GM23248 (cell line): ENCODE results near the gene RNU1-2. TPM values are rescaled to one million over a fixed set of nuclear protein-coding genes. Genes with fewer than 3 reads are reported as not detected.
A peak's percentile ranks its signal among the peaks of the same experiment; 100 is the strongest.
"Not testable (repeated sequence)": the region's sequence is repeated elsewhere in the genome, so short reads cannot be mapped to it uniquely, and the experiment has no call there.

Experiments
- DNase-seq: peaks from one replicate; pipeline ENCODE4 v3.0.0-alpha.2; 2015
- H2AFZ ChIP-seq: fragments of 200-600 bp; sonication (generic); 2 replicates; pipeline ENCODE4 v1.6.1; 2016; ENCODE audit warnings: antibody characterized with exemption
- H3F3A ChIP-seq: fragments of 200-600 bp; sonication (generic); 2 replicates; pipeline ENCODE4 v1.6.1; 2016; ENCODE audit warnings: mild to moderate bottlenecking, antibody characterized with exemption, mixed run types; ENCODE audit not compliant: insufficient read depth
- H3K27ac ChIP-seq: fragments of 200-600 bp; sonication (generic); 2 replicates; pipeline ENCODE4 v1.5.1; 2016; ENCODE audit warnings: mild to moderate bottlenecking
- H3K27me3 ChIP-seq: fragments of 200-600 bp; sonication (generic); replicated peaks from 2 replicates; pipeline ENCODE4 v1.6.1; 2016; ENCODE audit warnings: mild to moderate bottlenecking; ENCODE audit not compliant: insufficient read depth
- H3K36me3 ChIP-seq: fragments of 200-600 bp; sonication (generic); 2 replicates; pipeline ENCODE4 v1.6.1; 2016; ENCODE audit warnings: low read depth, mild to moderate bottlenecking
- H3K4me1 ChIP-seq: fragments of 200-600 bp; sonication (generic); 2 replicates; pipeline ENCODE4 v1.6.1; 2016; ENCODE audit warnings: mild to moderate bottlenecking; ENCODE audit not compliant: insufficient read depth
- H3K4me2 ChIP-seq: fragments of 200-600 bp; sonication (generic); one replicate; pipeline ENCODE4 v1.6.1; 2016; ENCODE audit warnings: mild to moderate bottlenecking; ENCODE audit not compliant: unreplicated experiment
- H3K4me3 ChIP-seq: fragments of 200-600 bp; sonication (generic); 2 replicates; pipeline ENCODE4 v1.5.1; 2016; ENCODE audit warnings: mild to moderate bottlenecking
- H3K79me2 ChIP-seq: fragments of 200-600 bp; sonication (generic); 2 replicates; pipeline ENCODE4 v1.6.1; 2016; ENCODE audit warnings: mild to moderate bottlenecking; ENCODE audit not compliant: insufficient read depth
- H3K9ac ChIP-seq: fragments of 200-600 bp; sonication (generic); 2 replicates; pipeline ENCODE4 v1.6.1; 2016; ENCODE audit warnings: mild to moderate bottlenecking
- H3K9me2 ChIP-seq: fragments of 200-600 bp; sonication (generic); 2 replicates; pipeline ENCODE4 v1.6.1; 2016; ENCODE audit warnings: mixed run types, mild to moderate bottlenecking, moderate library complexity; ENCODE audit not compliant: insufficient read depth
- H3K9me3 ChIP-seq: fragments of 200-600 bp; sonication (generic); one replicate; pipeline ENCODE4 v1.6.1; 2017; ENCODE audit warnings: low read depth
- H4K20me1 ChIP-seq: fragments of 200-600 bp; sonication (generic); 2 replicates; pipeline ENCODE4 v1.6.0; 2016; ENCODE audit not compliant: insufficient read depth
- WGBS, 2 experiments: methylation state at CpG; one replicate each; pipeline ENCODE4 v1.1.6; 2015 to 2017; ENCODE audit warnings: low lambda C conversion rate in 2 of 2, low coverage in 1 of 2; ENCODE audit errors: missing lambda C conversion rate in 2 of 2; 5-methylcytosine and 5-hydroxymethylcytosine counted together
- in situ Hi-C: fragments of 300-500 bp; cut with MboI; formaldehyde crosslinking; loops from 2 replicates; pipeline ENCODE4 v1.15.0; 2020
- polyA plus RNA-seq: library from polyadenylated mRNA; unstranded; fragments of >200 nt; fragmentation: Nextera tagmentation; extraction: Ambion mirVana; gene quantifications from 2 replicates; pipeline ENCODE4 v1.2.1, GENCODE V29; 2016
- total RNA-seq: library from RNA; depleted of rRNA; stranded (reverse); fragments of >200 nt; shearing (Covaris generic); gene quantifications from 2 replicates; pipeline ENCODE4 v1.2.3, GENCODE V29; 2014

Gene RNU1-2
- total and polyA plus RNA-seq, 2 experiments from 2014 or later = not detected

DNA sequence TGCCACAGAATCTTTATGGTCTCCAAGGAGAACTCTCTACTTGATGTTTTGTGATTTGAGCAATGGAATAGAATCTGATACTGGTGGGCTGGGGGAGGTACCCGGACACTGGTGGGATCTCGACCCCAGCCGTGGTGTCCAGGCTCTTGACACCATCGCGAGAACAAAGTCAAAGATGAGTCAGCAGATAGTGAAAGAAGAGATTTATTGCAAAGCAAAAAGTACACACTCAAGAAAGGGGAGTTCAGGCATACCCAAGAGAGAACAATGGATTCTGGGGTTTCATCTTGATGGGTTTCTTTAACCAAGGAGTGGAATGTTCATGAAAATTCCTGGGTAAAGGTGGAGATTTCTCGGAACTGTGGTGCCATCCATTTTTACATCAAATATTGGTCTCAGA lies 1.4 kb upstream of the RNU1-2 start:
- H3K36me3 ChIP-seq, H4K20me1 ChIP-seq, H3K27me3 ChIP-seq, H3K9me2 ChIP-seq, in situ Hi-C loops, H2AFZ ChIP-seq, DNase-seq, H3K9ac ChIP-seq, H3K79me2 ChIP-seq, H3K4me2 ChIP-seq, H3K9me3 ChIP-seq, H3K27ac ChIP-seq, H3K4me3 ChIP-seq, H3K4me1 ChIP-seq: not testable (repeated sequence)
- peaks cover 30% of the 10 kb centered on the region for H3F3A ChIP-seq
- 84 to 85% methylated on average over 6 of the region's 6 CpGs for WGBS, 2 experiments

DNA sequence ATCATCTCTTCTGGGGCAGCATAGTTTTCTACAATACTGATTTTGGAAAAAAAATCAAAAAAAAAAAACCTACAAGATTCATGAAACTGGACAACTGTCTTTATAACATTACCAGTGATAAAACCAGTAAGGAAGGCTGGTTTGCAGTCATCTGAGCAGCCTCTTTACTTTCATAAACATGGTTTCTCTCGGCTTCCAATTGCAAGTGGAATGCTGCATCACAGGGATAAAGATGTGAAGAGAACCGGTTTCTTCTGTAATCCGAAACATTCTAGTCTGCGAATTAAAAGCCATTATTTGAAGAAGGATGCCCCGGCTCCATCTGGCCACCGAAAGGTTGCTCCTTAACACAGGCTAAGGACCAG lies 565 bp upstream of the RNU1-2 start:
- H3K9me3 ChIP-seq, H3K9me2 ChIP-seq, H4K20me1 ChIP-seq, H3K79me2 ChIP-seq, H3K4me1 ChIP-seq, H3K36me3 ChIP-seq, in situ Hi-C loops, H3K27me3 ChIP-seq: not testable (repeated sequence)
- Histone ChIP-seq H3K9ac (peak overlapping the region; percentile 83), H2AFZ (peak overlapping the region; percentile 84), H3K4me3 (peak overlapping the region; percentile 65), H3F3A (peaks cover 24% of the 10 kb centered on the region), H3K4me2 (peak overlapping the region; percentile 62), H3K27ac (peak overlapping the region; percentile 91)
- peak; percentile 21 for DNase-seq
- WGBS, 2 experiments = 4% methylated on average over 5 to 6 of the region's 6 CpGs

DNA sequence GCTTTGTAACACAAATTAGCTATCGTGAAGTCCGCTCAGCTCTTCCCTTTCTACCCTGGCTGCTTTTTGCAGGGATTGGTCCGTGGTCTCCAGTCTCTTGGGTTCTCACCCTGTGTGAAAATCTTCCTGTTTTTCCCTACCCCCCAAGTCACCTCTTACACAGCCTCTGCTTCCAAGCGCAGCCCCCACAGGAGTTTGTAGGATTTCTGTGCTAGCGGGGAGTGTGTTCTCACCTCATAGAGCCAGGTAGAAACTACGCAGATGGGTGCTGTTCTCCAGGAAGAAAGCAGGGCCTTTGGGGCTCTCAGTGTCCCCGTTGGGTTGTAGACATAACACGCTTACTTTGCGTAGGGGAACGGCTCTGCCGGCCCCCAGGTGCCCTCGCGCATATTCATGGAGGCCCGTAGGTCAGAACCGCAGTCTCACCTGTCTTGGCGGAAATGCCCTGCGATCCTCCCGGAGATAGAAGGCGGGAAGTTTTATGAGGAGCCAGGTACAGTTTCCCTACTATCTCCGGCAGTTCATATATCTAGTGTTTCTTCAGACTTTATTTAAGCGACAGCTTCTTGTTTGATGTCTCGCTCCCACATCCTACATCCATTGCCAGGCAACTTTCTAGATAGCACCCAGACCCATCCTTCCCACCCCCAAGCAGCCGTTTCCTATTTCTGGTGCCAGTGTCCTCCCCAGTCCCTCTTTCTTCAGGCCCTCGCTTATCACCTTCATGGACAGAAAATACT lies 706 bp downstream of the RNU1-2 start:
- H3K27me3 ChIP-seq, H2AFZ ChIP-seq, H3K4me1 ChIP-seq, H3K9ac ChIP-seq, H3K36me3 ChIP-seq, H3K9me2 ChIP-seq, H4K20me1 ChIP-seq, H3K4me2 ChIP-seq, in situ Hi-C loops, H3K9me3 ChIP-seq, H3K79me2 ChIP-seq: not testable (repeated sequence)
- H3K4me3 ChIP-seq = 0 out of 2 replicates have a peak overlapping the region, but pooled peaks have one; percentile 25
- peak; percentile 87 for DNase-seq
- WGBS, 2 experiments = 14 to 17% methylated on average over 23 to 24 of the region's 24 CpGs
- peak overlapping the region; percentile 43 for H3K27ac ChIP-seq
- peaks cover 20% of the 10 kb centered on the region for H3F3A ChIP-seq

DNA sequence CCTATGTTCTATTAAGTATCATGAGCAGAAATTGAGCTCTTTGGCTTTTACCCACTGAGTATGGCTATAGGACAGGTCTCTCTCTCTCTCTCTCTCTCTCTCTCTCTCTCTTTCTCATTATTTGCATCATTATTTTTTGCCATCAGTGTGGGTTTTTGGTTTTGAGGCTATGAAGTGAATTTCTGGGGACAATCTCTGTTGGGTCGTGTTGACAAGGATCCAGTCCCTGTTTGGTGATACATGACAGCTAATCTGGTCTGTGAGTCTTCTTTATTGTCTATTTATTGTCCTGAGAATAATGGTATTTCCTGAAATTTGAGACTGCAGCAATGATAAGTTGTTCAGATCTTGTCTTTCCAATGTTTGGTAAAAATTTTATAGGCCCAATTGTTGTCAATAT lies 1.9 kb downstream of the RNU1-2 start:
- H4K20me1 ChIP-seq, H3K79me2 ChIP-seq, H3K27me3 ChIP-seq, DNase-seq, H3K4me1 ChIP-seq, H3K9ac ChIP-seq, in situ Hi-C loops, H3K4me2 ChIP-seq, H3K4me3 ChIP-seq, H2AFZ ChIP-seq, H3K9me2 ChIP-seq, H3K27ac ChIP-seq, H3K9me3 ChIP-seq, H3K36me3 ChIP-seq: not testable (repeated sequence)
- H3F3A ChIP-seq = peaks cover 26% of the 10 kb centered on the region
- WGBS, 2 experiments = 59 to 63% methylated on average over 1 of the region's 1 CpG

DNA sequence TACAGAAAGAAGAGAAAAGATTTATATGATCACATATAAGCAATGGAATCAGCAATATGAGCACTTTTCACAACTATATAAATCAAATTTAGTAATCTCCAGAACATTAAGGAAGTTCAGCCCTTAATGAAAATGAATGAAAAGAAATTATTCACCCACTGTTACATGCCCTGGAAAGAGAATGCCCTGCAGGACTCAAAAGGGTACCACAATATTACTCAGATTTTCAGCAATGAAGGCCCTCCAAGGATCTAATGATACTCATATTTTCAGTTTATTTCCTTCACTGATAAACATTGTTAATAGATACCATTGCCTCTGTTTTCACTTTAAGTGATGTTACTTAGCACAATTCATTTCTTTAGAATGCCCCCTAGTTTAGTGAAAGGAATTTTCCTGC lies 2.5 kb downstream of the RNU1-2 start:
- H3F3A ChIP-seq = peaks cover 31% of the 10 kb centered on the region
- DNase-seq, H3K79me2 ChIP-seq, H3K36me3 ChIP-seq, H3K4me1 ChIP-seq, H3K9me2 ChIP-seq, in situ Hi-C loops, H3K4me3 ChIP-seq, H3K4me2 ChIP-seq, H2AFZ ChIP-seq, H3K9me3 ChIP-seq, H4K20me1 ChIP-seq, H3K27me3 ChIP-seq, H3K27ac ChIP-seq, H3K9ac ChIP-seq: not testable (repeated sequence)

DNA sequence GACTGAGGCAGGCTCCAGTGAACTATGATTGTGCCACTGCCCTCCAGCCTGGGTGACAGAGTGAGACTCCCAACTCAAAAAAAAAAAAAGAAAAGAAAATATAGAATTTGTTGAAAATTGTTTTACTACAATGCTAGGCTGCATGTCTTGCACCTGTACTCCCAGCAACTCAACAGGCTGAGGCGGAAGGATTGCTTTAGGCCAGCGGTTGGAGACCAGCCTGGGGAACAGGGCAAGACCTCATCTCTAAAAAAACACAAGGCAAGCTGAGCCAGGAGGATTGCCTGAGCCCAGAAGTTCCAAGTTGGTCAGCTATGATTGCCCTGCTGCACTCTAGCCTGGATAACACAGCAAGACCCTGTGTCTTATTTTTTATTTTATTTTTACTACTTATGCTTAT lies 3.2 kb downstream of the RNU1-2 start:
- H3K9me2 ChIP-seq, in situ Hi-C loops, H4K20me1 ChIP-seq, H2AFZ ChIP-seq, H3K36me3 ChIP-seq, H3K79me2 ChIP-seq, H3K27ac ChIP-seq, DNase-seq, H3K9ac ChIP-seq, H3K4me2 ChIP-seq, H3K27me3 ChIP-seq, H3K4me3 ChIP-seq, H3K9me3 ChIP-seq: not testable (repeated sequence)
- H3K4me1 ChIP-seq = peaks cover 12% of the 10 kb centered on the region
- WGBS, 2 experiments = 81 to 83% methylated on average over 2 of the region's 2 CpGs
- H3F3A ChIP-seq = peaks cover 36% of the 10 kb centered on the region
